Nephron progenitor cell (in vitro differentiated cells): ENCODE results near the gene PRELID1.

Source experiments
- DNase-seq: peaks from one replicate; pipeline ENCODE4 v3.0.0; 2021
- H3K27ac Mint-ChIP-seq: 2 replicates; pipeline ENCODE4 v1.8.0; 2021; ENCODE audit warnings: mild to moderate bottlenecking, moderate library complexity, mixed read lengths
- H3K27me3 Mint-ChIP-seq: 2 replicates; pipeline ENCODE4 v1.8.0; 2021; ENCODE audit warnings: mild to moderate bottlenecking, low read depth, mixed read lengths; ENCODE audit not compliant: poor library complexity
- H3K36me3 Mint-ChIP-seq: 2 replicates; pipeline ENCODE4 v1.8.0; 2021; ENCODE audit warnings: low read depth, mixed read lengths
- H3K4me1 Mint-ChIP-seq: 2 replicates; pipeline ENCODE4 v1.8.0; 2021; ENCODE audit warnings: mixed read lengths
- H3K4me3 Mint-ChIP-seq: 2 replicates; pipeline ENCODE4 v1.8.0; 2021; ENCODE audit warnings: mild to moderate bottlenecking, moderate library complexity, mixed read lengths
- H3K9me3 Mint-ChIP-seq: 2 replicates; pipeline ENCODE4 v1.8.0; 2021; ENCODE audit warnings: mild to moderate bottlenecking, moderate library complexity, mixed read lengths
- TF ChIP-seq, protein P1 (sequence below): fragments of 200-600 bp; sonication (generic); IDR thresholded peaks from 2 replicates; pipeline ENCODE4 v1.5.0; 2021; ENCODE audit warnings: antibody characterized with exemption

PRELID1 gene

DNA sequence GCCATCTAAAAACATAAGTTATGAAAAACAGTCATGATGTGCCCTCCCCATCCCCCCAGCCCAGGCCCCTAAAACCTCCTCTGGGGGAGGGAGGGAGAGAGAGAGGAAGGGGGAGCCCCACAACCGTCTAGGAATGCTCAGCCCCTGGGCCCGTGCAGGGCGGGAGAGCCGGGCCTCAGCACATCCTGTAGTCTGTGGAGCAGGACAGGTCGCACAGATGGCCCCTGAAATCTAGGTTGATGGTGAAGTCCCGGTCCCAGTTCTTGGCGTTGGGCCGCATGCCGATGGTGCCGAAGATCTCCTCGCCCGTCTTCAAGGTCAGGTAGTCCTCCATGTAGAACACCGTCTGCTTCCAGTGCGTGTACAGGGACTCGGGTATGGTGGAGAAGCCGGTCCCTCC lies 38.2 kb upstream of the PRELID1 start:
- TF ChIP-seq, protein P1, sequence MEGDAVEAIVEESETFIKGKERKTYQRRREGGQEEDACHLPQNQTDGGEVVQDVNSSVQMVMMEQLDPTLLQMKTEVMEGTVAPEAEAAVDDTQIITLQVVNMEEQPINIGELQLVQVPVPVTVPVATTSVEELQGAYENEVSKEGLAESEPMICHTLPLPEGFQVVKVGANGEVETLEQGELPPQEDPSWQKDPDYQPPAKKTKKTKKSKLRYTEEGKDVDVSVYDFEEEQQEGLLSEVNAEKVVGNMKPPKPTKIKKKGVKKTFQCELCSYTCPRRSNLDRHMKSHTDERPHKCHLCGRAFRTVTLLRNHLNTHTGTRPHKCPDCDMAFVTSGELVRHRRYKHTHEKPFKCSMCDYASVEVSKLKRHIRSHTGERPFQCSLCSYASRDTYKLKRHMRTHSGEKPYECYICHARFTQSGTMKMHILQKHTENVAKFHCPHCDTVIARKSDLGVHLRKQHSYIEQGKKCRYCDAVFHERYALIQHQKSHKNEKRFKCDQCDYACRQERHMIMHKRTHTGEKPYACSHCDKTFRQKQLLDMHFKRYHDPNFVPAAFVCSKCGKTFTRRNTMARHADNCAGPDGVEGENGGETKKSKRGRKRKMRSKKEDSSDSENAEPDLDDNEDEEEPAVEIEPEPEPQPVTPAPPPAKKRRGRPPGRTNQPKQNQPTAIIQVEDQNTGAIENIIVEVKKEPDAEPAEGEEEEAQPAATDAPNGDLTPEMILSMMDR, result no peak
- Mint-ChIP-seq H3K27me3 (no peaks in the 10 kb centered on the region), H3K4me1 (no peaks in the 10 kb centered on the region), H3K4me3 (no peak overlapping the region), H3K27ac (no peak overlapping the region), H3K9me3 (no peaks in the 10 kb centered on the region), H3K36me3 (peaks cover 76% of the 10 kb centered on the region)
- no peak for DNase-seq

DNA sequence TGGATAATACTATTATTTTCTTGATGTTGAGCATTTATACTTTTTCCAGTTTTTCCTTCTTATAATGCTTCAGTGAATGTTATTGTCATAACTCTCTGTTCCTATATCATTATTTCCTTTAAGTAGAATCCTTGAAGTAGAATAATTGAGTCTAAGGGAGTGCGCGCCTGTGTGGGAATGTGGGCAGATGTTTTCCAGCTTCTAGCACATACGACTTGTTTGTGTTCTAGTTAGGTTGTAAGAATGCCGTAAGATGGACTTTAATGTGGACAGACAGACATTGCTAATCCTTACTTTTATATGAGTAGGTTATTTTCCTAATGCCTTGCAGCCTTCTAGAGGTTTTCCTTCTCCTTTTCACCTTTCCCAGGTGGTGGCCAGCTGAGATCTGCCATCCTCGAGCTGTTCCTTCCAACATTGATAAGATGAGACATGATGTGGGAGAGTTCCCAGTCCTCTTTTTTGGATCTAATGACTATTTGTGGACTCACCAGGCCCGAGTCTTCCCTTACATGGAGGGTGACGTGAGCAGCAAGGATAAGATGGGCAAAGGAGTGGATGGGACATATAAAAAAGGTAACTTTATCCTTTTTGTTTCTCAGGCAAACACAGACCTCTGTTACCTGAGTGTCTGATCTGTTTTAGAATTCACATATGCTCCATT lies 34.2 kb upstream of the PRELID1 start:
- DNase-seq, result no peak
- H3K9me3 Mint-ChIP-seq, result no peaks in the 10 kb centered on the region
- no peak overlapping the region for H3K27ac Mint-ChIP-seq
- no peaks in the 10 kb centered on the region for H3K27me3 Mint-ChIP-seq
- H3K36me3 Mint-ChIP-seq, result peaks cover 81% of the 10 kb centered on the region
- H3K4me3 Mint-ChIP-seq, result no peak overlapping the region
- TF ChIP-seq, protein P1, result no peak
- H3K4me1 Mint-ChIP-seq, result no peaks in the 10 kb centered on the region

DNA sequence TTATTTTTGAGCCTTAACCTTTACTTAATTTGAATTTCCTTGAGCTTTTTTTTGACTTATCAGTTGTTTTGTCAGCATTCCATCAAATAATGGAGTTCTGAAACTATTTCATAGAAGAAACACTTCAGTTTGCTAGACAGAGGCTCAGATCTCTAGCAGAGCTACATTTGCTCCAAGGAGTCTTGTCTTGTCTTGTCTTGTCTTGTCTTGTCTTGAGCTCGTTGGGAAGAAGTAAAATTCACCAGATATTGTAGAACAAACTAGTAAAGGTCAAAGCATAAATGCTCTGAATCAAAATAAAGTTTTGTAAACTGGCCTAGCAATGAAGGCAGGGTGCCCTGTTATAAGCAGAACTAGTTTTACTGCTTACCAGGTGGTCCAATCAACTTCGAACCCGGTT lies 33.6 kb upstream of the PRELID1 start:
- no peak for DNase-seq
- Mint-ChIP-seq H3K27me3 (no peaks in the 10 kb centered on the region), H3K4me1 (no peaks in the 10 kb centered on the region), H3K27ac (no peak overlapping the region), H3K9me3 (no peaks in the 10 kb centered on the region), H3K36me3 (peaks cover 81% of the 10 kb centered on the region), H3K4me3 (no peak overlapping the region)
- TF ChIP-seq, protein P1, result no peak

DNA sequence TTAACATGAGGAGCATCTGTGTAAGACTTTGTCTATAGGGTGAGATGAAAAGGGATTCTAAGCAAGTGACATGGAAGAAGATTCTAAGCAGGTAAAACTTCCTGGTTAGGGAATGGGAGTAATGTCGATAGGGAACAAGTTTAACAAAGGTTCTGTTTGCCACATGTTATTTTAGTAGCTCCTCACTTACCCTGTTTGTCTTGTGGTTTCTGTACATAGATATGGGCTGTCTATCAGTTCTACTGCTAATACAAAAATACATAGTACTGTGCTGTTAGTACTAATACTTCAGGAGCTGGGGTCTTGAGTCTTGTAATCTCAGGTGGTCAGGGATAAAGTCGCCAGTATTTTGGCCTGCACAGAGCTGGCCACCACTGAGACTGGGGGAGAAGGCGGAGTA lies 32.9 kb upstream of the PRELID1 start:
- Mint-ChIP-seq H3K27me3 (no peaks in the 10 kb centered on the region), H3K27ac (no peak overlapping the region), H3K9me3 (no peaks in the 10 kb centered on the region), H3K4me1 (no peaks in the 10 kb centered on the region), H3K4me3 (no peak overlapping the region), H3K36me3 (peaks cover 78% of the 10 kb centered on the region)
- TF ChIP-seq, protein P1, result no peak
- no peak for DNase-seq

DNA sequence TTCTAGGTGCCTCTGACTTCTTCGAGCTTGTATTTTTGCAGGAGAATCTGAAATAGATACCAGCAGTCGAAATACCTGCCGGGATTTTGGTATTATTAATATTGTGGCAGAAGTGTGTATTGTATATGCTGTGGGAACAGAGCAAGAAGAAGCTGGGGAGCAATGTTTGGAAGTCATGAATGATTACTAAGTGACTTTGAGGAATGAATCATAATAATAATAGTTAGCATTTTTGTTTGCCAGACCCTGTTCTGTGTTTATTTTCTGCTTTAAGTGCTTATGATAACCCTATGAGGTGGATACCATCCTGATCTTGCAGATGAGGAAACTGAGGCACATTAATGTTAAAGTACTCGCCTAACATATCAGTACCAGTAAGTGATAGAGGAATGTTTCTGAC lies 32.5 kb upstream of the PRELID1 start:
- Mint-ChIP-seq H3K27me3 (no peaks in the 10 kb centered on the region), H3K4me1 (no peaks in the 10 kb centered on the region), H3K4me3 (no peak overlapping the region), H3K27ac (no peak overlapping the region), H3K9me3 (no peaks in the 10 kb centered on the region), H3K36me3 (peaks cover 76% of the 10 kb centered on the region)
- TF ChIP-seq, protein P1, result no peak
- DNase-seq, result no peak

DNA sequence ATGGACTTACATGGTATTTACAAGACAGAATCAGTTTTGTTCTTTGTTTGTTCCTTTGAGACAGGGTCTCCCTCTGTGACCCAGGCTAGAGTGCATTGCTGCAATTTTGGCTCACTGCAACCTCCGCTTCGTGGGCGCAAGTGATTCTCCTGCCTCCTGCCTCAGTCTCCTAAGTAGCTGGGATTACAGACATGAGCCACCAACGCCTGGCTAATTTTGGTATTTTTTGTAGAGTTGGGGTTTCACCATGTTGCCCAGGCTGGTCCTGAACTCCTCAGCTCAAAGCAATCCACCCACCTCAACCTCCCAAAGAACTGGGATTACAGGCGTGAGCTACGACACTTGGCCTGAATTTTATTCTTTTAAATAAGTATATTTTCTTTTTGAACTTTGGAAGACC lies 27.7 kb upstream of the PRELID1 start:
- Mint-ChIP-seq H3K4me3 (no peak overlapping the region), H3K27ac (no peak overlapping the region), H3K36me3 (peaks cover 77% of the 10 kb centered on the region), H3K4me1 (no peaks in the 10 kb centered on the region), H3K9me3 (no peaks in the 10 kb centered on the region), H3K27me3 (no peaks in the 10 kb centered on the region)
- no peak for DNase-seq
- TF ChIP-seq, protein P1, result no peak
